Measurements from ENCODE around the gene FKBP15.

The FKBP15 gene

DNA sequence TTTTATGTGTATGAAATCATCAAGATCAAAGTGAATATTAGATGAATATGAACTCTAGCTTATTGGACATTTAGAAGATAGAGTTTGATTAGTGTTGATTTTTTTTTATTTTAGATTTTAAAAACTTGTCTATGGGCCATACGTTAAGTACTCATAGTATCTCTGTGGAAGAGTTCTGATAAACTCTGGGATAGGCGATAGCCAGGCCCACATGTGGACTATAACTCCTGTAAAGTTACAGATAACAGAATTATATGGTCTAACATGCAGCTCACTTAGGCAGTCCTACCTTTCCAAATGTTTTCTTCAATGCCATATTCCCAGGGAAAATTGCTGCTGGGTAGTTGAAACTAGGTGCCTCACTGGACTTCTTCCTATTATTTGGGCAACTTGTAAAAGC is 10.6 kb upstream of the FKBP15 start:
- in situ Hi-C loops (cut with MboI; ENCODE audit: low sequenced_read_pairs): no loop called here

- in situ Hi-C loops (cut with MboI; ENCODE audit: low sequenced_read_pairs): no loop called here
Observed at GRCh38 chr9:113228130-113228665, 7.1 kb upstream of the FKBP15 start.

GRCh38 chr9:113227436-113227835 is 6.4 kb upstream of the FKBP15 start:
- in situ Hi-C loops (cut with MboI; ENCODE audit: low sequenced_read_pairs): no loop called here

DNA sequence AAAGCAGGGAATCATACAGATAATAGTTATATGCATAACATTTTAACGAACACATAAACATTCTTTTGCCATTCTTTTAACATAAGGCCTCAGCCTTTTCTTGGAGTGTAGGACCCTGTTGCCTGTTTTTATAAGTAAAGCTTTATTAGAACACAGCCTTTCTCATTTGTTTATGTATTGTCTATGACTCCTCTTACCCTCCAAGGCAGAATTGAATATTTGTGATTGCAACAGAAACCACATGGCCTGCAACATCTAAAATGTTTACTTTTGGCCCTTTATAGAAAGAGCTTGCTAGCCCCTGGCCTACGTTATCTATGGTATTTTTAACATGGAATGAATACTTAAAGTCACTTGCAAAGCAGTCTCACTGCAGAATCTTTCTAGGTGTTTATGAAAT is 2.9 kb upstream of the FKBP15 start:
- in situ Hi-C loops (cut with MboI; ENCODE audit: low sequenced_read_pairs): no loop called here

GRCh38 chr9:113222482-113222841 is 1.4 kb upstream of the FKBP15 start:
- in situ Hi-C loops (cut with MboI; ENCODE audit: low sequenced_read_pairs): no loop called here

- in situ Hi-C loops (cut with MboI; ENCODE audit: low sequenced_read_pairs): no loop called here
Observed at GRCh38 chr9:113221800-113222481, 864 bp upstream of the FKBP15 start.

DNA sequence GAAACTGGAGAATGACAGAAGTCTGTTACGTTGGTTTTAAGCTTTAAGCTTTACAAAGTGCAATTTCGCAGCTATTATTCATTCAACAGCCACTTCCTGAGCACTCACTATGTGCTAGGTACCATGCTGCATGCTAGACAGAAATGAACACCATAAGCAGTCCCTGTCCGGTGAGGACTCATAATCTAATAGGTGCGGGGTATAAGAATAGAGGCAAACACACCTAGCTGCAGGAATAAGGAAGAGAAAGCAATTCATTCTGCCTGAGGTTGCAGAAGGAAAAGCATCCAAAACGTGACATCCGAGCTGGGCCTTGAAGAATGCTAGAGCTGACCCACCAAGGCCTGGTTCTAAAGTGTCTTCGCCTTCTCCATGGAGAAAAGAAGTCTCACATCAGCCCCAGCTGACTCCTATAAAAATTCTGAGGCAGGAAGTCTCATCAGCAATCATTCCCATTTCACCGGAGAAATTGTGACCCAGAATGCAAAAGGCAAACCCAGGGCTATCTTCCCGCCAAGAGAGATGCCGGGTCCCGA is 542 bp downstream of the FKBP15 start:
- in situ Hi-C loops (cut with MboI; ENCODE audit: low sequenced_read_pairs): no loop called here

- in situ Hi-C loops (cut with MboI; ENCODE audit: low sequenced_read_pairs): no loop called here
Observed at GRCh38 chr9:113219969-113220368, 1.1 kb downstream of the FKBP15 start.

GRCh38 chr9:113219186-113219936 is 1.7 kb downstream of the FKBP15 start:
- in situ Hi-C loops (cut with MboI; ENCODE audit: low sequenced_read_pairs): no loop called here

DNA sequence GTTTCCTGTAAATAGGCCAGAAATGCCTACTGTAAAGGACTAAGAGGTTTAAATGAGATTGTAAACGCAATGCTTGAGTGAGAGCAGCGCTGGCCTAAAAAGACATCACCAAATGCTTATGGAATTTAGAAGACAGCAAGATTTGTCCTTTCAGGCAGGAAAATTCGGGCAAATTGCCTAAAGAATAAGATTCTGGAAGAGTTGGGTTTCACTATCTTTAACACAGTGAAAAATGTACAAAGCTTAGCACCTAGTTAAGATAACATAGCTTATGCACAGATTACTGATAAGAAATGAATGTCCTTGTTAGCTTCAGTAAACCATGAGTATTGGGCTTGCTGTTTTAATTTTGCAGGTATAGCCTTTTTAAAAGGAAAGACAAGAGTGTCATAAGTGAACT is 4.7 kb downstream of the FKBP15 start:
- in situ Hi-C loops (cut with MboI; ENCODE audit: low sequenced_read_pairs): no loop called here

DNA sequence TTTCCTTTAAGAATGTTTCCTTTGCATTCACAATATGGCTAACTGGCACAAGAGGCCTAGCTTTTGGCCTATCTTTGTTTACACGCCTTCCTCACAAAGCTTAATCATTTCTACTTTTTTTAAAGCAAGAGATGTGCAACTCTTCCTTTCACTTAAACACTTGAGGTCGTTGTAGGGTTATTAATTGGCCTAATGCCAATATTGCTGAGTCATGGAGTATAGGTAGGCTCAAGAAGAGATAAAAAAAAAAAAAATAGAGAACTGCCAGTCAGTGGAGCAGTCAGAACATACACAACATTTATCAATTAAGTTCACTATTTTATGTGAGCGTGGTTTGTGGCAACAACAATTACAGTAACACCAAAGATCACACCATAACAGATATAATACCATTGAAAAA is 5.9 kb downstream of the FKBP15 start:
- in situ Hi-C loops (cut with MboI; ENCODE audit: low sequenced_read_pairs): no loop called here

DNA sequence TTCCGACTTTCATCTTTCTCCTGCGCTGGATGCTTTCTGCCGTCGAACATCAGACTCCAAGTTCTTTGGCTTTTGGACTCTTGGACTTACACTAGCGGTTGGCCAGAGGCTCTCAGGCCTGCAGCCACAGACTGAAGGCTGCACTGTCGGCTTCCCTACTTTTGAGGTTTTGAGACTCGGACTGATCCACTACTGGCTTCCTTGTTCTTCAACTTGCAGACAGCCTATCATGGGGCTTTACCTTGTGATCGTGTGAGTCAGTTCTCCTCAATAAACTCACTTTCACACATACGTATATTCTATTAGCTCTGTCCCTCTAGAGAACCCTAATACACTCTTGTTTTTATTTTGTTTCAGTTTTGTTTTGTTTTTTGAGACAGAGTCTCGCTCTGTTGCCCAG is 10.3 kb downstream of the FKBP15 start:
- in situ Hi-C loops (cut with MboI; ENCODE audit: low sequenced_read_pairs): no loop called here

DNA sequence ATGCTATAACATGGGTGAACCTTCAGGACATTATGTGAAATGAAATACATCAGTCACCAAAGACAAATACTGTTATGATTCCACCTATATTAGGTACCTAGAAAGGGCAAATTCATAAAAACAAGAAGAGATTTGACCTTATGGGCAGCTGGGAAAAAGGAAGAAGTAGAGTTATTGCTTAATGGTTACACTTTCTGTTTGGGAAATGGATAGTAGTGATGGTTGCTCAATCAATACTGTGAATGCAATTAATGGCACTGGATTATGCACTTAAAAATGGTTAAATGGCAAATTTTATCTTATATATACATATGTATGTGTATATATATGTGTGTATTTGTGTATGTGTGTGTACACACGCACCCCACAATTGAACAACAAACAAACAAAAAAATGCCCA is 15.2 kb downstream of the FKBP15 start:
- in situ Hi-C loops (cut with MboI; ENCODE audit: low sequenced_read_pairs): no loop called here

GRCh38 chr9:113205432-113205831 is 15.6 kb downstream of the FKBP15 start:
- in situ Hi-C loops (cut with MboI; ENCODE audit: low sequenced_read_pairs): no loop called here

- in situ Hi-C loops (cut with MboI; ENCODE audit: low sequenced_read_pairs): no loop called here
Observed at GRCh38 chr9:113199683-113200329, 21.3 kb downstream of the FKBP15 start.

DNA sequence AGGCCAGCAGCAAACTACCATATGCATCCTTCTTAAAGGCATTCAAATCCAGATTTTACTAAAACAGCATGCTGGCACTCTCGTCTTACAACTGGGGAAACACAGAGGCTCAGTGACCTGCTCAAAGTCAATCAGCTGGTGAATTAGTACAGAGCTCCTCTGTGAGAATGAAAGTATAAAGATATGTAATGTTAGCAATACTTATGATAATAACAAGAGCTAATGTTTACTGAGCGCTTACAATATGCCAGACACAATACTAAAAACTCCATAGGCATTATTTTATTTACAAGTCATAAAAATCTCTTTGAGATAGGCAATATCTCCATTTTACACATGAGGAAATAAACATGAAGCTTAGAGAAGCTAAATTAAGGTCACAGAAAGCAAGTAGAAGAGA is 28.6 kb downstream of the FKBP15 start:
- in situ Hi-C loops (cut with MboI; ENCODE audit: low sequenced_read_pairs): no loop called here

DNA sequence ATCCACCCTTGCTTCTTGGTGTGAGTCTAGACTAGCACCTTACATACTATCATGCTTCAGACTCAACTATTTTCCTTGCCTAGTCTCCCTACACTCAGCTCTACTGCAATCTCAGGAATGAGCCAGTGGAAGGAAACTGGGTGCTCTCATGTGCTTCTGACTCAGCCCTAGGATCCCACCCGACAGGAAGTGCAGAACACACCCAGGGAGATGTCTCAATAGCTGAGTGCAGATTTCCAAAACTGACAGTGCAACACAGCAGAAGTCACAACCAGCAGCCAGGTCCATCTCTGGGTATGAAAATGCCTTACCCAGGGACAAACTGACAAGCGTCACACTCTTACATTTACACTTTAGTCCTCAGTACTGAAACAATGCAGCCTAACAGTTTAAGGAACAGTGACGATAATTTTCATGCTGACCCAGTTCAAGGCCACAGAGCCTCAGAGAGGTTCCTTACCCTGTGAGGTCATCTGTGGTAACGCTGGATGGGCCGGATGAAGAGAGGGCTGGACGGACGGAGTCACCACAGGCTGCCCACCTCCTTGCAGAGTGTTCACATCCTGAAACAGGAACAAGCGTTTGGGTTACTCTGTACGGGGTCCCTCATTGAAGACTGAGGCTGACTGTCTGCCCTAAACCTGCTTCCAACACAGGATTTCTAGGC is 33.0 kb downstream of the FKBP15 start:
- in situ Hi-C loops (cut with MboI; ENCODE audit: low sequenced_read_pairs): no loop called here

DNA sequence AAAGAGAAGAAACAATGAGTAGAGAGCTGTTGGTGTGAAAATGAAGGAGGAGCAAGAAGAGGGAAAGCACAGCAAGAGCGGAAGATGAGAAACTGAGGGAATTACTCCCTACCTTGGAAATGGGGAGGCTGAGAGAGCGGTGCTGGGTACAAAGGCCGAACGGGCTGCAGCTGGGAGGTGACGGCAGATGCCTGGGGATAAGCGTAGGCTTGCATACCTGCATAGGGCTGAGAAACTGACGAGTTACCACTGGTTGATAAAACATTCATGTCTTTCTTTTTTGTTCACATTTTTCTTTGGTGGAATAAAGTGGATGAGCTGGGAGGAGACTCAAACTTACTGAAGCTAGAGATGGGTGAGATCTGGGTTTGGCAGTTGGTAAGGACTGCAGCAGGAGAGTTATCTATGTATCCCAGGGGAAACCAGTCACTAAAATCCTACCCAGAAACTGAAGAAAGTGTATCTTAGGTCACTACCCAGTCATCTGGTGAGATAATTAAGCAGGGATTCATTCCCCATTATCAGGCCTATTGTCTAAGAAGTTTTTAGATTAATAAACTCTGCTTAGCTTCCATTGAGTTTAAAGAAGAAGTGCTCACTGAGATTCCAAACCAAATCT is 34.8 kb downstream of the FKBP15 start:
- in situ Hi-C loops (cut with MboI; ENCODE audit: low sequenced_read_pairs): no loop called here

- in situ Hi-C loops (cut with MboI; ENCODE audit: low sequenced_read_pairs): no loop called here
Observed at GRCh38 chr9:113185271-113185670, 35.8 kb downstream of the FKBP15 start.

- in situ Hi-C loops (cut with MboI; ENCODE audit: low sequenced_read_pairs): no loop called here
Observed at GRCh38 chr9:113184539-113184938, 36.5 kb downstream of the FKBP15 start.

Measured in HL-60/S4 treated with retinoic acid at 250 ng/mL for 4 days and 3 days (cell line).